Body of pancreas (tissue), 4 donors: ENCODE results near the gene BCL2L15.

Source experiments
- POLR2A ChIP-seq, 3 donors: fragments of 450-650 bp; IDR thresholded peaks; one replicate each; pipeline ENCODE4 v1.6.1; 2016; ENCODE audit warnings: antibody characterized with exemption in 3 of 3, mild to moderate bottlenecking in 2 of 3
- TF ChIP-seq, protein P1 (sequence below), 7 experiments: fragments of 450-650 bp in 4 of 7; fragments of 200-600 bp in 3 of 7; sonication (generic) in 3 of 7; IDR thresholded peaks; one replicate each; pipeline ENCODE4 v1.5.1; 2016 to 2019; ENCODE audit warnings: antibody characterized with exemption in 7 of 7

- TF ChIP-seq, protein P1, sequence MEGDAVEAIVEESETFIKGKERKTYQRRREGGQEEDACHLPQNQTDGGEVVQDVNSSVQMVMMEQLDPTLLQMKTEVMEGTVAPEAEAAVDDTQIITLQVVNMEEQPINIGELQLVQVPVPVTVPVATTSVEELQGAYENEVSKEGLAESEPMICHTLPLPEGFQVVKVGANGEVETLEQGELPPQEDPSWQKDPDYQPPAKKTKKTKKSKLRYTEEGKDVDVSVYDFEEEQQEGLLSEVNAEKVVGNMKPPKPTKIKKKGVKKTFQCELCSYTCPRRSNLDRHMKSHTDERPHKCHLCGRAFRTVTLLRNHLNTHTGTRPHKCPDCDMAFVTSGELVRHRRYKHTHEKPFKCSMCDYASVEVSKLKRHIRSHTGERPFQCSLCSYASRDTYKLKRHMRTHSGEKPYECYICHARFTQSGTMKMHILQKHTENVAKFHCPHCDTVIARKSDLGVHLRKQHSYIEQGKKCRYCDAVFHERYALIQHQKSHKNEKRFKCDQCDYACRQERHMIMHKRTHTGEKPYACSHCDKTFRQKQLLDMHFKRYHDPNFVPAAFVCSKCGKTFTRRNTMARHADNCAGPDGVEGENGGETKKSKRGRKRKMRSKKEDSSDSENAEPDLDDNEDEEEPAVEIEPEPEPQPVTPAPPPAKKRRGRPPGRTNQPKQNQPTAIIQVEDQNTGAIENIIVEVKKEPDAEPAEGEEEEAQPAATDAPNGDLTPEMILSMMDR (IDR thresholded peaks at IDR 0.05) = no peak
- TF ChIP-seq POLR2A (IDR thresholded peaks at IDR 0.05) = no peak
Measured at GRCh38 chr1:113930499-113931161, 43.2 kb upstream of the BCL2L15 start.
